Caco-2 (cell line): ENCODE measurements around the gene PIK3IP1. TPM values are rescaled to one million over a fixed set of nuclear protein-coding genes. Genes with fewer than 3 reads are reported as not detected.

Source experiments
- BruUV-seq: library from RNA; stranded (reverse); fragments of 400-500 nt; replicated peaks from 2 replicates; lab custom pipeline; 2021; lab: Mats Ljungman, UMichigan
- CTCF ChIA-PET: fragments of 300-600 bp; sonication (Branson Sonifier 250); formaldehyde crosslinking; loops from one replicate; lab custom pipeline; 2022; ENCODE audit warnings: antibody characterized with exemption; lab: Charles Lee
- POLR2A ChIA-PET: fragments of 300-600 bp; sonication (Branson Sonifier 250); formaldehyde crosslinking; loops from one replicate; lab custom pipeline; 2022; ENCODE audit warnings: antibody characterized with exemption; lab: Charles Lee
- DNase-seq, 2 experiments: peaks; one replicate each; pipeline versions ENCODE4 v3.0.0 to v3.0.0-alpha.2; 2020 to 2022
- H3K27me3 ChIP-seq: replicated peaks from 2 replicates; pipeline ENCODE4 v1.6.0; 2011; ENCODE audit warnings: low read length; ENCODE audit not compliant: control insufficient read depth, insufficient read depth
- H3K36me3 ChIP-seq: 2 replicates; pipeline ENCODE4 v1.5.1; 2011; ENCODE audit warnings: low read length; ENCODE audit not compliant: control insufficient read depth, insufficient read depth
- H3K4me1 ChIP-seq: fragments of 250-450 bp; sonication (Bioruptor Pico); 2 replicates; pipeline ENCODE4 v1.5.1; 2020; ENCODE audit warnings: mild to moderate bottlenecking
- H3K4me3 ChIP-seq: 2 replicates; pipeline ENCODE4 v1.5.1; 2011; ENCODE audit warnings: low read depth, mild to moderate bottlenecking, control low read depth, low read length
- H3K9me3 ChIP-seq: fragments of 250-450 bp; sonication (Bioruptor Pico); 2 replicates; pipeline ENCODE4 v1.5.1; 2020; ENCODE audit warnings: mild to moderate bottlenecking, moderate library complexity
- H3K27ac Mint-ChIP-seq: one replicate; pipeline ENCODE4 v1.8.0; 2022; ENCODE audit warnings: mixed read lengths; ENCODE audit not compliant: unreplicated experiment
- H3K27me3 Mint-ChIP-seq: one replicate; pipeline ENCODE4 v1.8.0; 2022; ENCODE audit warnings: mixed read lengths; ENCODE audit not compliant: insufficient read depth, unreplicated experiment
- H3K36me3 Mint-ChIP-seq: one replicate; pipeline ENCODE4 v1.8.0; 2022; ENCODE audit warnings: mild to moderate bottlenecking, mixed read lengths; ENCODE audit not compliant: insufficient read depth, unreplicated experiment
- H3K4me1 Mint-ChIP-seq: one replicate; pipeline ENCODE4 v1.8.0; 2022; ENCODE audit warnings: low read depth, mixed read lengths; ENCODE audit not compliant: unreplicated experiment
- H3K4me3 Mint-ChIP-seq: one replicate; pipeline ENCODE4 v1.8.0; 2022; ENCODE audit warnings: mild to moderate bottlenecking, moderate library complexity, mixed read lengths; ENCODE audit not compliant: unreplicated experiment
- H3K9me3 Mint-ChIP-seq: one replicate; pipeline ENCODE4 v1.8.0; 2022; ENCODE audit warnings: mixed read lengths; ENCODE audit not compliant: unreplicated experiment
- intact Hi-C: fragments of 100-400 bp; cut with micrococcal nuclease; formaldehyde crosslinking; loops from one replicate; pipeline ENCODE4 v1.10.0; 2022; ENCODE audit not compliant: unreplicated experiment
- total RNA-seq: library from RNA; stranded (reverse); gene quantifications from 2 replicates; pipeline ENCODE4 v1.2.3, GENCODE V29; 2022
- TF ChIP-seq, protein P1 (sequence below), 2 experiments: fragments of 200-600 bp in 1 of 2; IDR thresholded peaks; 1 replicate in 1 of 2; 2 replicates in 1 of 2; pipeline versions ENCODE4 v1.5.1 to v1.8.0; 2011 to 2022; ENCODE audit warnings: antibody characterized with exemption in 1 of 2, control low read depth in 1 of 2, inconsistent platforms in 1 of 2, low read depth in 1 of 2, low read length in 1 of 2, mild to moderate bottlenecking in 1 of 2, moderate library complexity in 1 of 2; ENCODE audit not compliant: insufficient read depth in 1 of 2, severe bottlenecking in 1 of 2, unreplicated experiment in 1 of 2

Gene PIK3IP1
- total RNA-seq, 1 experiment from 2014 or later: 0.68 TPM

GRCh38 chr22:31241936-31242335 lies 50.4 kb downstream of the PIK3IP1 start:
- H3K4me3 Mint-ChIP-seq: no peak overlapping the region
- CTCF ChIA-PET: interaction anchor here (1.0 to 3.0 kb wide), 4 partner anchors 30 to 50 kb away, joined by 3 to 23 read pairs (median 4); partner anchors contain the start of genes LIMK2 and PIK3IP1
- H3K9me3 Mint-ChIP-seq: no peaks in the 10 kb centered on the region
- TF ChIP-seq, protein P1, sequence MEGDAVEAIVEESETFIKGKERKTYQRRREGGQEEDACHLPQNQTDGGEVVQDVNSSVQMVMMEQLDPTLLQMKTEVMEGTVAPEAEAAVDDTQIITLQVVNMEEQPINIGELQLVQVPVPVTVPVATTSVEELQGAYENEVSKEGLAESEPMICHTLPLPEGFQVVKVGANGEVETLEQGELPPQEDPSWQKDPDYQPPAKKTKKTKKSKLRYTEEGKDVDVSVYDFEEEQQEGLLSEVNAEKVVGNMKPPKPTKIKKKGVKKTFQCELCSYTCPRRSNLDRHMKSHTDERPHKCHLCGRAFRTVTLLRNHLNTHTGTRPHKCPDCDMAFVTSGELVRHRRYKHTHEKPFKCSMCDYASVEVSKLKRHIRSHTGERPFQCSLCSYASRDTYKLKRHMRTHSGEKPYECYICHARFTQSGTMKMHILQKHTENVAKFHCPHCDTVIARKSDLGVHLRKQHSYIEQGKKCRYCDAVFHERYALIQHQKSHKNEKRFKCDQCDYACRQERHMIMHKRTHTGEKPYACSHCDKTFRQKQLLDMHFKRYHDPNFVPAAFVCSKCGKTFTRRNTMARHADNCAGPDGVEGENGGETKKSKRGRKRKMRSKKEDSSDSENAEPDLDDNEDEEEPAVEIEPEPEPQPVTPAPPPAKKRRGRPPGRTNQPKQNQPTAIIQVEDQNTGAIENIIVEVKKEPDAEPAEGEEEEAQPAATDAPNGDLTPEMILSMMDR (IDR thresholded peaks at IDR 0.05; ENCODE audit: insufficient read depth in 1 of 2, low read depth in 1 of 2, low read length in 1 of 2, severe bottlenecking in 1 of 2, unreplicated experiment in 1 of 2): no peak
- intact Hi-C loops: loop anchor here (2.0 to 5.0 kb wide), 2 partner anchors 31 to 50 kb away; partner anchors contain the start of gene PIK3IP1
- H3K4me1 Mint-ChIP-seq: peaks cover 37% of the 10 kb centered on the region
- Histone ChIP-seq H3K4me1 (peaks cover 68% of the 10 kb centered on the region), H3K9me3 (no peaks in the 10 kb centered on the region), H3K36me3 (no peaks in the 10 kb centered on the region), H3K27me3 (no peaks in the 10 kb centered on the region), H3K4me3 (no peak overlapping the region)
- POLR2A ChIA-PET: interaction anchor here (1.2 kb wide), 1 partner anchor 49 kb away, joined by 3 read pairs; no protein-coding TSS in a partner anchor
- no peaks in the 10 kb centered on the region for H3K27me3 Mint-ChIP-seq
- no peak for DNase-seq
- BruUV-seq: no TSS peak
- H3K27ac Mint-ChIP-seq: no peak overlapping the region
- H3K36me3 Mint-ChIP-seq: peaks cover 9% of the 10 kb centered on the region

- Histone ChIP-seq H3K36me3 (no peaks in the 10 kb centered on the region; the same call in 1 of the 2 replicates), H3K9me3 (no peaks in the 10 kb centered on the region), H3K4me3 (no peak overlapping the region), H3K27me3 (no peaks in the 10 kb centered on the region), H3K4me1 (peaks cover 68% of the 10 kb centered on the region)
- H3K9me3 Mint-ChIP-seq: no peaks in the 10 kb centered on the region
- CTCF ChIA-PET: interaction anchor here (1.0 to 3.0 kb wide), 2 partner anchors 32 to 51 kb away, joined by 4 to 23 read pairs; partner anchors contain the start of gene PIK3IP1
- POLR2A ChIA-PET: interaction anchor here (1.2 kb wide), 1 partner anchor 49 kb away, joined by 3 read pairs; no protein-coding TSS in a partner anchor
- no peaks in the 10 kb centered on the region for H3K27me3 Mint-ChIP-seq
- H3K4me1 Mint-ChIP-seq: peaks cover 37% of the 10 kb centered on the region
- no TSS peak for BruUV-seq
- TF ChIP-seq, protein P1 (IDR thresholded peaks at IDR 0.05; ENCODE audit: insufficient read depth in 1 of 2, low read depth in 1 of 2, low read length in 1 of 2, severe bottlenecking in 1 of 2, unreplicated experiment in 1 of 2): no peak
- H3K4me3 Mint-ChIP-seq: no peak overlapping the region
- peak overlapping the region; percentile 6 for H3K27ac Mint-ChIP-seq
- peak; percentile 24 to 54 for DNase-seq
- H3K36me3 Mint-ChIP-seq: peaks cover 7% of the 10 kb centered on the region
- intact Hi-C loops: loop anchor here (2.0 to 5.0 kb wide), 2 partner anchors 32 to 51 kb away; partner anchors contain the start of gene PIK3IP1
Measured at GRCh38 chr22:31241200-31241599, 51.1 kb downstream of the PIK3IP1 start.

DNA sequence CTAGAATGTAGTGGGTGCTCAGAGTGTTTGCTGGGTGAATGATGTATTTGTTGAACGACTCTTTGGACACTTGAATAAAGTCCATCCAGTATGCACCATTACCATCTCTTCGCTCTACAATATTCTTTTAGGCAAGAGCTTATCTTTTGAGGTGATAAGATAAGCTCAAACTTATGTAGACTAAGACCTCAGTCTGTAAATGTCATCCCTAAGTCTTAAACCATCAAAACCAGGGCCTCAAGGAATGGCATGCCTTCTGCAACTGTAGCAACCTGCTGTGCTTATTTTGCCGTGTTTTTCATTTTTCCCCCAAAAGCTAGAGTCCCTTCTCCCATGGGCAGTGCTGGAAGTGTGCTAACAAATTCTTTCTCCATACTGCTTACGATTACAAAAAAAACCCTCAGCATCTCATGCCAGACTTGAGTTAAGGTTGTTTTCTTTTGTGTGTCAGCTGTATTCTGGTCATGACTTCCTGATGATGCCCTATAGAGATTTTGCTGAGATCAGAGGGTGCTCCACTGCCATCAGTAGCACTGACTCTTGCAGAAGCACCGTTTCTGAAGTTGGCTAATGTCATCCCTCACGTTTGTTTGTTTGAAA lies 52.4 kb downstream of the PIK3IP1 start:
- ChIA-PET CTCF (interaction anchor here (0.6 to 3.0 kb wide), 7 partner anchors 8 to 33 kb away, joined by 3 to 23 read pairs (median 8); partner anchors contain the start of gene LIMK2), POLR2A (interaction anchor here (0.6 to 1.2 kb wide), 5 partner anchors 9 to 271 kb away, joined by 3 to 5 read pairs (median 3); partner anchors contain the start of gene TUG1)
- Histone ChIP-seq H3K4me3 (no peak overlapping the region), H3K4me1 (peaks cover 67% of the 10 kb centered on the region), H3K27me3 (no peaks in the 10 kb centered on the region), H3K9me3 (no peaks in the 10 kb centered on the region), H3K36me3 (no peaks in the 10 kb centered on the region; the same call in 1 of the 2 replicates)
- Mint-ChIP-seq H3K27me3 (no peaks in the 10 kb centered on the region), H3K9me3 (no peaks in the 10 kb centered on the region), H3K27ac (peak overlapping the region; percentile 16), H3K4me3 (peak overlapping the region; percentile 30), H3K4me1 (peaks cover 33% of the 10 kb centered on the region), H3K36me3 (peaks cover 13% of the 10 kb centered on the region)
- DNase-seq: peak in 1 of 2 experiments; percentile 47
- BruUV-seq: no TSS peak
- TF ChIP-seq, protein P1 (IDR thresholded peaks at IDR 0.05; ENCODE audit: insufficient read depth in 1 of 2, low read depth in 1 of 2, low read length in 1 of 2, severe bottlenecking in 1 of 2, unreplicated experiment in 1 of 2): no peak
- intact Hi-C loops: loop anchor here (2.0 to 10.0 kb wide), 3 partner anchors 33 to 275 kb away; partner anchors contain the start of genes MORC2, PIK3IP1 and TUG1
